Daoy (cell line): Measurements from ENCODE around the gene RNGTT. TPM values are rescaled to one million over a fixed set of nuclear protein-coding genes. Genes with fewer than 3 reads are reported as not detected.
"Not testable (repeated sequence)": the region's sequence is repeated elsewhere in the genome, so short reads cannot be mapped to it uniquely, and the experiment has no call there.

Experiments
- DNase-seq: peaks from one replicate; pipeline ENCODE4 v3.0.0-alpha.2; 2015; ENCODE audit warnings: low read depth
- total RNA-seq: library from RNA; depleted of rRNA; stranded (reverse); fragments of >200 nt; shearing (Covaris generic); gene quantifications from 2 replicates; pipeline ENCODE4 v1.2.3, GENCODE V29; 2014

The RNGTT gene
- total RNA-seq, 1 experiment from 2014 or later, result 30.8 TPM

GRCh38 chr6:88867841-88868731 lies 95.3 kb downstream of the RNGTT start:
- peak; percentile 67 for DNase-seq

GRCh38 chr6:88866856-88867255 lies 96.6 kb downstream of the RNGTT start:
- DNase-seq, result no peak

- DNase-seq, result no peak
Observed at GRCh38 chr6:88865275-88865674, 98.1 kb downstream of the RNGTT start.

GRCh38 chr6:88864359-88865054 lies 98.9 kb downstream of the RNGTT start:
- DNase-seq, result no peak

- DNase-seq, result no peak
Observed at GRCh38 chr6:88860310-88860709, 103.1 kb downstream of the RNGTT start.

- DNase-seq, result no peak
Observed at GRCh38 chr6:88858455-88858854, 105.0 kb downstream of the RNGTT start.

- DNase-seq, result no peak
Observed at GRCh38 chr6:88856566-88856965, 106.9 kb downstream of the RNGTT start.

GRCh38 chr6:88855541-88856147 lies 107.8 kb downstream of the RNGTT start:
- DNase-seq, result no peak

GRCh38 chr6:88852775-88853174 lies 110.6 kb downstream of the RNGTT start:
- DNase-seq, result no peak

GRCh38 chr6:88852000-88852399 lies 111.4 kb downstream of the RNGTT start:
- no peak for DNase-seq

- no peak for DNase-seq
Observed at GRCh38 chr6:88848870-88849269, 114.5 kb downstream of the RNGTT start.

- DNase-seq, result no peak
Observed at GRCh38 chr6:88843040-88843439, 120.4 kb downstream of the RNGTT start.

- DNase-seq, result no peak
Observed at GRCh38 chr6:88842320-88842719, 121.1 kb downstream of the RNGTT start.

- DNase-seq, result no peak
Observed at GRCh38 chr6:88840796-88841539, 122.5 kb downstream of the RNGTT start.

GRCh38 chr6:88840289-88840688 lies 123.1 kb downstream of the RNGTT start:
- no peak for DNase-seq

- no peak for DNase-seq
Observed at GRCh38 chr6:88839280-88839679, 124.1 kb downstream of the RNGTT start.

GRCh38 chr6:88835210-88835609 lies 128.2 kb downstream of the RNGTT start:
- DNase-seq, result no peak

- DNase-seq, result not testable (repeated sequence)
Observed at GRCh38 chr6:88833071-88833470, 130.3 kb downstream of the RNGTT start.

GRCh38 chr6:88827599-88827998 lies 135.8 kb downstream of the RNGTT start:
- DNase-seq, result not testable (repeated sequence)

- no peak for DNase-seq
Observed at GRCh38 chr6:88825856-88826255, 137.6 kb downstream of the RNGTT start.

GRCh38 chr6:88823998-88824397 lies 139.4 kb downstream of the RNGTT start:
- peak; percentile 16 for DNase-seq

GRCh38 chr6:88815491-88815890 lies 147.9 kb downstream of the RNGTT start:
- no peak for DNase-seq
